ENCODE data around the gene AOPEP.

GRCh38 chr9:94783102-94783682, 56.7 kb downstream of the AOPEP start:
- no peak for TF ChIP-seq EZH2phosphoT487 (IDR thresholded peaks at IDR 0.05; ENCODE audit: borderline replicate concordance, low read length)
- TF ChIP-seq, protein P1, sequence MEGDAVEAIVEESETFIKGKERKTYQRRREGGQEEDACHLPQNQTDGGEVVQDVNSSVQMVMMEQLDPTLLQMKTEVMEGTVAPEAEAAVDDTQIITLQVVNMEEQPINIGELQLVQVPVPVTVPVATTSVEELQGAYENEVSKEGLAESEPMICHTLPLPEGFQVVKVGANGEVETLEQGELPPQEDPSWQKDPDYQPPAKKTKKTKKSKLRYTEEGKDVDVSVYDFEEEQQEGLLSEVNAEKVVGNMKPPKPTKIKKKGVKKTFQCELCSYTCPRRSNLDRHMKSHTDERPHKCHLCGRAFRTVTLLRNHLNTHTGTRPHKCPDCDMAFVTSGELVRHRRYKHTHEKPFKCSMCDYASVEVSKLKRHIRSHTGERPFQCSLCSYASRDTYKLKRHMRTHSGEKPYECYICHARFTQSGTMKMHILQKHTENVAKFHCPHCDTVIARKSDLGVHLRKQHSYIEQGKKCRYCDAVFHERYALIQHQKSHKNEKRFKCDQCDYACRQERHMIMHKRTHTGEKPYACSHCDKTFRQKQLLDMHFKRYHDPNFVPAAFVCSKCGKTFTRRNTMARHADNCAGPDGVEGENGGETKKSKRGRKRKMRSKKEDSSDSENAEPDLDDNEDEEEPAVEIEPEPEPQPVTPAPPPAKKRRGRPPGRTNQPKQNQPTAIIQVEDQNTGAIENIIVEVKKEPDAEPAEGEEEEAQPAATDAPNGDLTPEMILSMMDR (IDR thresholded peaks at IDR 0.05; ENCODE audit: low read depth, low read length, poor library complexity, severe bottlenecking): peak; percentile 69

Measured in DOHH2 (cell line).